Gastrocnemius medialis (tissue), 4 donors: ENCODE data around the gene PSAPL1. TPM values are rescaled to one million over a fixed set of nuclear protein-coding genes. Genes with fewer than 3 reads are reported as not detected.

Source experiments
- ATAC-seq, 2 donors: fragments of 150-250 bp; one replicate each; pipeline ENCODE4 v1.9.1; 2016
- DNase-seq, 2 donors: peaks; one replicate each; pipeline ENCODE4 v3.0.0-alpha.2; 2019
- H3K27ac ChIP-seq, 4 donors: fragments of 200-600 bp; sonication (generic); 1 replicate in 1 of 4; 2 replicates in 3 of 4; pipeline ENCODE4 v1.5.1; 2016 to 2018; ENCODE audit warnings: mild to moderate bottlenecking in 2 of 4, moderate library complexity in 1 of 4
- H3K27me3 ChIP-seq, 3 donors: fragments of 200-600 bp; sonication (generic) in 2 of 3; 1 replicate in 1 of 3; 2 replicates in 2 of 3; pipeline versions ENCODE4 v1.5.1 to v1.6.0; 2016 to 2019; ENCODE audit warnings: mild to moderate bottlenecking in 1 of 3, moderate library complexity in 1 of 3
- H3K36me3 ChIP-seq, 2 donors: fragments of 200-600 bp; sonication (generic) in 1 of 2; one replicate each; pipeline ENCODE4 v1.5.1; 2017 to 2018
- H3K4me1 ChIP-seq, 2 donors: fragments of 200-600 bp; sonication (generic) in 1 of 2; one replicate each; pipeline ENCODE4 v1.5.1; 2016 to 2017; ENCODE audit warnings: mild to moderate bottlenecking in 2 of 2
- H3K4me3 ChIP-seq, 4 donors: fragments of 200-600 bp; sonication (generic) in 3 of 4; 1 replicate in 1 of 4; 2 replicates in 3 of 4; pipeline ENCODE4 v1.5.1; 2016 to 2019; ENCODE audit warnings: mild to moderate bottlenecking in 2 of 4
- H3K9me3 ChIP-seq, 3 donors: fragments of 200-600 bp; sonication (generic) in 2 of 3; 1 replicate in 1 of 3; 2 replicates in 2 of 3; pipeline ENCODE4 v1.5.1; 2016 to 2019
- POLR2A ChIP-seq, 2 donors: fragments of 450-650 bp; IDR thresholded peaks; one replicate each; pipeline ENCODE4 v1.6.1; 2017; ENCODE audit warnings: antibody characterized with exemption in 2 of 2, mild to moderate bottlenecking in 2 of 2, moderate library complexity in 2 of 2
- in situ Hi-C, 4 donors: fragments of 200-750 bp; cut with MboI; loops; one replicate each; pipeline versions ENCODE4 v1.15.0 to v1.8.0; 2017; ENCODE audit warnings: low sequenced_read_pairs in 4 of 4
- intact Hi-C: fragments of 100-400 bp; cut with DNase I; formaldehyde crosslinking; loops from one replicate; pipeline ENCODE4 v1.15.1; 2023; ENCODE audit warnings: low total_unique reads
- total RNA-seq, 4 donors: library from RNA; depleted of rRNA; stranded (reverse); fragments of >200 nt; gene quantifications; one replicate each; pipeline versions ENCODE4 v1.1.0 to v1.2.3, GENCODE V29; 2016
- TF ChIP-seq, protein P1 (sequence below), 5 experiments: fragments of 450-650 bp in 3 of 5; fragments of 200-600 bp in 2 of 5; sonication (generic) in 2 of 5; IDR thresholded peaks in 4 of 5; conservative IDR thresholded peaks in 1 of 5; 1 replicate in 4 of 5; 2 replicates in 1 of 5; pipeline ENCODE4 v1.5.1; 2016 to 2019; ENCODE audit warnings: antibody characterized with exemption in 5 of 5, mild to moderate bottlenecking in 3 of 5, moderate library complexity in 3 of 5

The PSAPL1 gene
- total RNA-seq, 4 donors from 2014 or later, result not detected

- intact Hi-C loops, result no loop called here
- no peak overlapping the region for H3K27ac ChIP-seq
- no peaks in the 10 kb centered on the region for H3K27me3 ChIP-seq
- in situ Hi-C loops, result no loop called here
- TF ChIP-seq, protein P1, sequence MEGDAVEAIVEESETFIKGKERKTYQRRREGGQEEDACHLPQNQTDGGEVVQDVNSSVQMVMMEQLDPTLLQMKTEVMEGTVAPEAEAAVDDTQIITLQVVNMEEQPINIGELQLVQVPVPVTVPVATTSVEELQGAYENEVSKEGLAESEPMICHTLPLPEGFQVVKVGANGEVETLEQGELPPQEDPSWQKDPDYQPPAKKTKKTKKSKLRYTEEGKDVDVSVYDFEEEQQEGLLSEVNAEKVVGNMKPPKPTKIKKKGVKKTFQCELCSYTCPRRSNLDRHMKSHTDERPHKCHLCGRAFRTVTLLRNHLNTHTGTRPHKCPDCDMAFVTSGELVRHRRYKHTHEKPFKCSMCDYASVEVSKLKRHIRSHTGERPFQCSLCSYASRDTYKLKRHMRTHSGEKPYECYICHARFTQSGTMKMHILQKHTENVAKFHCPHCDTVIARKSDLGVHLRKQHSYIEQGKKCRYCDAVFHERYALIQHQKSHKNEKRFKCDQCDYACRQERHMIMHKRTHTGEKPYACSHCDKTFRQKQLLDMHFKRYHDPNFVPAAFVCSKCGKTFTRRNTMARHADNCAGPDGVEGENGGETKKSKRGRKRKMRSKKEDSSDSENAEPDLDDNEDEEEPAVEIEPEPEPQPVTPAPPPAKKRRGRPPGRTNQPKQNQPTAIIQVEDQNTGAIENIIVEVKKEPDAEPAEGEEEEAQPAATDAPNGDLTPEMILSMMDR (IDR thresholded peaks at IDR 0.05 in 4 of 5, conservative IDR thresholded peaks at IDR 0.05 in 1 of 5), result no peak
- TF ChIP-seq POLR2A (IDR thresholded peaks at IDR 0.05), result no peak
- no peak for ATAC-seq
- no peak overlapping the region for H3K4me3 ChIP-seq
- H3K4me1 ChIP-seq, result no peaks in the 10 kb centered on the region
- no peaks in the 10 kb centered on the region for H3K36me3 ChIP-seq
- H3K9me3 ChIP-seq, result no peaks in the 10 kb centered on the region
- no peak for DNase-seq
These were observed 37.8 kb upstream of the PSAPL1 start for GRCh38 chr4:7472442-7473013.

DNA sequence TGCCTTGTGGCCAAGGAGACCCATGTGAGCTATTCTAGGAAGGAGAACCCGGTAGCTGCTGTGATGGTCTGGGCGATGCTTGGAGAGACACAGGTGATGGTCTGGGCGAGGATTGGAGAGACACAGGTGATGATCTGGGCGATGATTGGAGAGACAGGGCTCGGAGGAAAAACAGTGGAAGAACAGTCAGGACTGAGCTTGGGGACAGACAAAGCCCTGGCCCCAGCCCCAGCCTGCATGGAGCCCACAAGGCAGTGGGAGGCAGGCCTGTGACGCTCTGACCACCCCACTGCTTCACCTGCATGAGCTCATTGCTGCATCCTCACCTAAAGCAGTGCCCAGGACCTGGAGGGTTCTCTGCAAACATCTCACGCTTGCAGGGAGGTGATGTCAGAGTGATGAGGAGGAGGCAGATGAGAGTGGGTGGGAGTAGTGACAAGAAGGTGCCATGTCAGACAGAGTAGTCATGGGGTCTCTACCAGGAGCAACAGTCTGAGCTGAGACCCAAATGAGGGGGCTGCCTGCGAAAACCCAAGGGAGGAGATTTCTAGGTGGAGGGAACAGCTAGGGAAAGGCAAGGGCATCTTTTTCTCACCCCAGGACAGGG lies 35.9 kb upstream of the PSAPL1 start:
- ATAC-seq, result no peak
- no peak for TF ChIP-seq POLR2A (IDR thresholded peaks at IDR 0.05)
- TF ChIP-seq, protein P1 (IDR thresholded peaks at IDR 0.05 in 4 of 5, conservative IDR thresholded peaks at IDR 0.05 in 1 of 5), result no peak
- intact Hi-C loops, result no loop called here
- Histone ChIP-seq H3K27ac (no peak overlapping the region), H3K4me1 (no peaks in the 10 kb centered on the region), H3K4me3 (no peak overlapping the region), H3K36me3 (no peaks in the 10 kb centered on the region), H3K27me3 (no peaks in the 10 kb centered on the region), H3K9me3 (no peaks in the 10 kb centered on the region)
- in situ Hi-C loops, result no loop called here
- no peak for DNase-seq

- ATAC-seq, result no peak
- intact Hi-C loops (no loop called here), in situ Hi-C loops (no loop called here)
These were observed 35.4 kb upstream of the PSAPL1 start for GRCh38 chr4:7470111-7470510.

DNA sequence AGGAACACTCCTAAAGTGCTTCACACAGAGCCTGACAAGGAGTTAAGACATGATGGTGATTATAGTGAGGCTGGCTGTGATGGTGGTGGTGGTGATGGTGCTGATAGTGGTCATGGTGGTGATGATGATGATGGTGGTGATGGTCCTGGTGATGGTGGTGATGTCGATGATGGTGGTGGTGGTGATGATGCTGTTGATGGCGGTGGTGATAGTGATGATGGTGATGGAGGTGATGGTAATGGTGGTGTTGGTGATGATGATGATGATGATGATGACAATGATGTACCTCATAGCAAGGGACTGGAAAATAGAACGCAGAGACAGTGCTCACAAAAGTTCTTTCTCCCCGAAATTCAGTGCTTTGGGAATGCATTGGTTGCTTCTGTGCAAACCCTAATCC lies 34.3 kb upstream of the PSAPL1 start:
- no peak overlapping the region for H3K4me3 ChIP-seq
- H3K36me3 ChIP-seq, result no peaks in the 10 kb centered on the region
- TF ChIP-seq, protein P1 (IDR thresholded peaks at IDR 0.05 in 4 of 5, conservative IDR thresholded peaks at IDR 0.05 in 1 of 5), result no peak
- TF ChIP-seq POLR2A (IDR thresholded peaks at IDR 0.05), result no peak
- ATAC-seq, result no peak
- H3K9me3 ChIP-seq, result no peaks in the 10 kb centered on the region
- H3K27ac ChIP-seq, result no peak overlapping the region
- no peaks in the 10 kb centered on the region for H3K4me1 ChIP-seq
- in situ Hi-C loops, result no loop called here
- intact Hi-C loops, result no loop called here
- peaks cover 0 to 4% (median 3%) of the 10 kb centered on the region in 3 donors for H3K27me3 ChIP-seq
- DNase-seq, result no peak

More at GRCh38 chr4:7470111-7470510, 35.4 kb upstream of the PSAPL1 start:
- no peaks in the 10 kb centered on the region for H3K4me1 ChIP-seq
- no peaks in the 10 kb centered on the region for H3K9me3 ChIP-seq
- H3K4me3 ChIP-seq, result no peak overlapping the region
- TF ChIP-seq, protein P1 (IDR thresholded peaks at IDR 0.05 in 4 of 5, conservative IDR thresholded peaks at IDR 0.05 in 1 of 5), result no peak
- no peak for TF ChIP-seq POLR2A (IDR thresholded peaks at IDR 0.05)
- no peaks in the 10 kb centered on the region for H3K27me3 ChIP-seq
- DNase-seq, result no peak
- H3K36me3 ChIP-seq, result no peaks in the 10 kb centered on the region
- no peak overlapping the region for H3K27ac ChIP-seq
